Measurements from ENCODE around the gene ZNF83.

The ZNF83 gene

GRCh38 chr19:52566588-52566987 is 71.6 kb downstream of the ZNF83 start:
- no peak for FAIRE-seq

- no peak for FAIRE-seq
Measured at GRCh38 chr19:52566121-52566520, 72.0 kb downstream of the ZNF83 start.
